SU-DHL-6 (cell line): ENCODE results near the gene PIRT.

Experiments used
- H2AFZ ChIP-seq: fragments of 200-600 bp; sonication (generic); 2 replicates; pipeline ENCODE4 v1.6.1; 2014; ENCODE audit warnings: low read depth, mild to moderate bottlenecking, moderate library complexity, mixed read lengths, antibody characterized with exemption, low read length; ENCODE audit not compliant: severe bottlenecking
- H3F3A ChIP-seq: fragments of 200-600 bp; shearing (Covaris generic); 2 replicates; pipeline ENCODE4 v1.6.0; 2016; ENCODE audit warnings: antibody characterized with exemption, mild to moderate bottlenecking; ENCODE audit not compliant: insufficient read depth
- H3K27ac ChIP-seq: fragments of 200-600 bp; sonication (generic); 2 replicates; pipeline ENCODE4 v1.5.1; 2016; ENCODE audit warnings: low read depth, mild to moderate bottlenecking, low read length, moderate library complexity, mixed read lengths
- H3K27me3 ChIP-seq: fragments of 200-600 bp; sonication (generic), shearing (Covaris generic); 2 replicates; pipeline ENCODE4 v1.6.0; 2014; ENCODE audit warnings: mild to moderate bottlenecking, low read length
- H3K36me3 ChIP-seq: fragments of 200-600 bp; sonication (generic); 2 replicates; pipeline ENCODE4 v1.6.1; 2014; ENCODE audit warnings: mild to moderate bottlenecking, low read length, mixed read lengths
- H3K4me2 ChIP-seq: fragments of 300-600, 200-600 bp; shearing (Covaris generic), sonication (generic); 2 replicates; pipeline ENCODE4 v1.6.0; 2014; ENCODE audit warnings: low read length, low read depth, mild to moderate bottlenecking; ENCODE audit not compliant: poor library complexity, severe bottlenecking
- H3K4me3 ChIP-seq: fragments of 200-600 bp; sonication (generic); 2 replicates; pipeline ENCODE4 v1.5.1; 2014; ENCODE audit warnings: antibody characterized with exemption, low read length, mild to moderate bottlenecking, mixed read lengths; ENCODE audit not compliant: insufficient read depth, poor library complexity, severe bottlenecking
- H3K79me2 ChIP-seq: fragments of 200-600 bp; sonication (generic); 2 replicates; pipeline ENCODE4 v1.6.1; 2014; ENCODE audit warnings: mild to moderate bottlenecking, low read length, moderate library complexity; ENCODE audit not compliant: insufficient read depth
- H3K9ac ChIP-seq: fragments of 200-600 bp; sonication (generic); 2 replicates; pipeline ENCODE4 v1.7.0; 2014; ENCODE audit warnings: mild to moderate bottlenecking, low read length
- H3K9me2 ChIP-seq: fragments of 200-600 bp; sonication (generic); replicated peaks from 2 replicates; pipeline ENCODE4 v1.6.1; 2014; ENCODE audit warnings: low read length; ENCODE audit not compliant: insufficient read depth
- H3K9me3 ChIP-seq: fragments of 200-600 bp; sonication (generic); 2 replicates; pipeline ENCODE4 v1.6.1; 2014; ENCODE audit warnings: low read length, mixed read lengths; ENCODE audit not compliant: insufficient read depth
- H4K20me1 ChIP-seq: fragments of 200-600 bp; sonication (generic); 2 replicates; pipeline ENCODE4 v1.6.1; 2014; ENCODE audit warnings: low read depth, mild to moderate bottlenecking, antibody characterized with exemption, low read length, moderate library complexity, mixed read lengths
- EZH2phosphoT487 ChIP-seq: fragments of 200-600 bp; sonication (generic), shearing (Covaris generic); conservative IDR thresholded peaks from 2 replicates; pipeline ENCODE4 v1.6.1; 2018; ENCODE audit warnings: mild to moderate bottlenecking, antibody characterized with exemption, low read length, moderate library complexity, mixed read lengths
- TF ChIP-seq, protein P1 (sequence below): fragments of 200-600 bp; sonication (generic); IDR thresholded peaks from one replicate; pipeline ENCODE4 v1.5.1; 2017; ENCODE audit warnings: antibody characterized with exemption, mild to moderate bottlenecking, low read length, moderate library complexity; ENCODE audit not compliant: insufficient read depth, poor library complexity, severe bottlenecking

PIRT gene

DNA sequence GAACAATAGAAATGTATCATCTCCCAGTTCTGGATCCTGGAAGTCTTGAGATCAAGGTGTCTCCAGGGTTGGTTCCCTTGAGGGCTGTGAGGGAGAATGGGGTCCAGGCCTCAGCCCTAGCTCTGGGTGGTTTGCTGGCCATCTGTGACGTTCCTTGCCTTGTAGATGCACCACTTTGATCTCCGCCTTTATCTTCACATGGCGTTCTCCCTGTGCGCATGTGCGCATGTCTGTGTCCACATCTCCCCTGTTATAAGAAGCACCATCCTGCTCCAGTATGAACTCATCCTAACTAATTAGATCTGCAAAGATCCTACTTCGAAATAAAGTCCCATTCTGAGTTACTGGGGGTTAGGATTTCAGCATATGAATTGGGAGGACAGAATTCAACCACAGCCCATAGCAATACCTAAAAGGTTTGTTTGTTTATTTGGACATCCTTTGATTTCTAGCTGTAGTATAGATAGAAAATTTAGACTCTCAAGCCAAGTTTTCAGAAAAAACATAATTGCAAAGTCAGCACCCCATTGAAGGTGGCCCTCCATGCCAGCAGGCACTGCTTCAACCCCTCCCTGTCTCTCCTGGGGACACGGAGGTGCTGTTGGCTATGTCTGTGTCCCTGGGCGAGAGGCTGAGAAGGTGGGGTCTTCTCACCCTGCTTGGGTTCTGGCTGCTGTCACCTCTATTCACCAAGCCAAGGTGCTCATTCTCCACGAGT is 31.2 kb downstream of the PIRT start:
- Histone ChIP-seq H2AFZ (no peak overlapping the region), H3K27ac (no peak overlapping the region), H3K9me3 (no peaks in the 10 kb centered on the region), H3K36me3 (no peaks in the 10 kb centered on the region), H3F3A (no peaks in the 10 kb centered on the region), H3K9me2 (no peaks in the 10 kb centered on the region), H3K9ac (no peak overlapping the region), H4K20me1 (no peaks in the 10 kb centered on the region), H3K79me2 (no peaks in the 10 kb centered on the region), H3K27me3 (no peaks in the 10 kb centered on the region), H3K4me3 (no peak overlapping the region), H3K4me2 (no peak overlapping the region)
- TF ChIP-seq EZH2phosphoT487, result no peak
- TF ChIP-seq, protein P1, sequence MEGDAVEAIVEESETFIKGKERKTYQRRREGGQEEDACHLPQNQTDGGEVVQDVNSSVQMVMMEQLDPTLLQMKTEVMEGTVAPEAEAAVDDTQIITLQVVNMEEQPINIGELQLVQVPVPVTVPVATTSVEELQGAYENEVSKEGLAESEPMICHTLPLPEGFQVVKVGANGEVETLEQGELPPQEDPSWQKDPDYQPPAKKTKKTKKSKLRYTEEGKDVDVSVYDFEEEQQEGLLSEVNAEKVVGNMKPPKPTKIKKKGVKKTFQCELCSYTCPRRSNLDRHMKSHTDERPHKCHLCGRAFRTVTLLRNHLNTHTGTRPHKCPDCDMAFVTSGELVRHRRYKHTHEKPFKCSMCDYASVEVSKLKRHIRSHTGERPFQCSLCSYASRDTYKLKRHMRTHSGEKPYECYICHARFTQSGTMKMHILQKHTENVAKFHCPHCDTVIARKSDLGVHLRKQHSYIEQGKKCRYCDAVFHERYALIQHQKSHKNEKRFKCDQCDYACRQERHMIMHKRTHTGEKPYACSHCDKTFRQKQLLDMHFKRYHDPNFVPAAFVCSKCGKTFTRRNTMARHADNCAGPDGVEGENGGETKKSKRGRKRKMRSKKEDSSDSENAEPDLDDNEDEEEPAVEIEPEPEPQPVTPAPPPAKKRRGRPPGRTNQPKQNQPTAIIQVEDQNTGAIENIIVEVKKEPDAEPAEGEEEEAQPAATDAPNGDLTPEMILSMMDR, result no peak

DNA sequence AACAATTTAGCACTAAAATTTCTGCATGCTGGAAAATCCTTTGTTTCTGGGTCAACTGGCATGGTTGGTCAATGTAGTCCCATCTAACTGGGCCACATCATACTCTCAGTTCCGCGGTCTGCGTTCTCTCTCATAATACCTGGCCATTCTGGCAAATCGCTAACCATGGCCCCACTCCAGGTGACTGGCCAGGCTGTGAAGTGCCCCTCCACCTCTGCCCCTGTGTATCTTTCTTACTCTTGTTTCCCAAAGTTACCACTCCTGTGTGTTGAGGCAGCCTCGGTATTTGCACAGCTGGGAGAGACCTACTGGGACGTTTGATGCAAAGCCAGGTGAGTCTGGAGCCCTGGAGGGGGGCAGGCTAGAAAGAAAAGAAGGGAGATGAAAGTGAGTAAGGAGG is 32.0 kb downstream of the PIRT start:
- H3F3A ChIP-seq, result no peaks in the 10 kb centered on the region
- no peak overlapping the region for H3K9ac ChIP-seq
- no peak overlapping the region for H3K4me2 ChIP-seq
- no peaks in the 10 kb centered on the region for H3K9me2 ChIP-seq
- H3K4me3 ChIP-seq, result no peak overlapping the region
- no peak for TF ChIP-seq EZH2phosphoT487
- H3K36me3 ChIP-seq, result no peaks in the 10 kb centered on the region
- no peaks in the 10 kb centered on the region for H3K9me3 ChIP-seq
- no peaks in the 10 kb centered on the region for H3K27me3 ChIP-seq
- H4K20me1 ChIP-seq, result no peaks in the 10 kb centered on the region
- no peak overlapping the region for H2AFZ ChIP-seq
- no peak overlapping the region for H3K27ac ChIP-seq
- H3K79me2 ChIP-seq, result no peaks in the 10 kb centered on the region

DNA sequence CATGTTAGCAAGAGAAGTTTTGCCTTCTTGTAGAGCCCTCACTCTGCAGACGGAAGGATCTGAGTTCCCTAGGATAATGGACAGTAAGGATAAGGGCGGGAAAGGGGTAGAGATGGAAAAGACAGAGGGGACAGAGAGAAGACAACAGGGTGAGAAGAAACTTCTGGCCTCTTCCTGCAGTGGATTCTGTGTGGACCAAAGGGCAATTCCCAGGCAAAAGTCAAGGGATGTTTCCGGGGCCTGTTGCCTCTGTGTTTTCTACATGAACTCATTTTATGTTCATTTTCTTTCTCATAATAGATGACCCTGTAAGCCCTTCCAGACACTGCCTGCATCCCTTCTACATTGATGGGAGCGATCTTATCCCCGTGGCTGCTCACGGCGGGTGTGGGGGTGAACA is 33.3 kb downstream of the PIRT start:
- H3K27me3 ChIP-seq, result no peaks in the 10 kb centered on the region
- H3K9me2 ChIP-seq, result no peaks in the 10 kb centered on the region
- H2AFZ ChIP-seq, result no peak overlapping the region
- H3K4me2 ChIP-seq, result no peak overlapping the region
- H4K20me1 ChIP-seq, result no peaks in the 10 kb centered on the region
- H3K4me3 ChIP-seq, result no peak overlapping the region
- no peaks in the 10 kb centered on the region for H3K36me3 ChIP-seq
- no peaks in the 10 kb centered on the region for H3K9me3 ChIP-seq
- no peaks in the 10 kb centered on the region for H3K79me2 ChIP-seq
- TF ChIP-seq EZH2phosphoT487, result no peak
- TF ChIP-seq, protein P1, result no peak
- H3F3A ChIP-seq, result no peaks in the 10 kb centered on the region
- H3K9ac ChIP-seq, result no peak overlapping the region
- H3K27ac ChIP-seq, result no peak overlapping the region

DNA sequence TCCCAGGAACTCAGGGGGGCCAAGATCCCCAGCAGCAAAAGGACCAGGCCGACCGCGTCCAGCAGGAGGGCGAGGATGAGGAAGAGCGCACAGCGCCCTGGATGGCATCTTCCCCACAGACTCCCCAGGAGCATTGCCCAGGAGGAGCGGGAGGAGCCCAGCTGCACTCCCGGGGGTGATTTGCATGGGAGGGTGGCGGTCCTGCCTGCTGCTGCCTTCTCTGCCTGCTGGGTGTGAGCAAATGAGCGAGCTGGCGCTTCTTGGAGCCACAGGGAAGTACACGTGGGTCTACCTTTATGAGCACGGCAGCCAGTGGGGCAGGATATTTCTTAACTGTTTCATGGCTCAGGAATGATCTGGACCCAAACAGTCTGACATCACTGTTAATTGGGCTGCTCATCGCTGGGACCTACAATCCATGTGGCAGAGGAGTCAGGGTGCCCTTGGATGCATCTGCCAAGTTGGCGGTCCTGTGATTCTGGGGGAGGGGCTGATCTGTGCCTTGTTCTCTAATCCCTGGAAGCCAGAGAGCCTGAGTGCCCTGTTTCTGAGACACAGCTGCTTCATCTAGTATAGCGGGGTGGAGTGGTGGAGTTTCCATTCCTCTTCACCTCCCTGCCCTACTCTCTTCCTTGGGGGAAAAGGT is 33.9 kb downstream of the PIRT start, which contains the start of gene TMEM238L:
TSS of gene TMEM238L (minus strand) at position 270 of the 646 bp plus-strand sequence. CDS start at position 134, 136 bp downstream.
- no peak within 1 kb of the TSS for H3K27ac ChIP-seq
- no peaks in the 10 kb centered on the region for H3K27me3 ChIP-seq
- no peaks in the 10 kb centered on the region for H3F3A ChIP-seq
- H3K9me3 ChIP-seq, result no peaks in the 10 kb centered on the region
- H3K4me2 ChIP-seq, result no peak within 1 kb of the TSS
- no peak within 1 kb of the TSS for H3K9ac ChIP-seq
- no peaks in the 10 kb centered on the region for H3K36me3 ChIP-seq
- no peak for TF ChIP-seq EZH2phosphoT487
- TF ChIP-seq, protein P1, result no peak
- H3K4me3 ChIP-seq, result no peak within 1 kb of the TSS
- H3K79me2 ChIP-seq, result no peaks in the 10 kb centered on the region
- no peaks in the 10 kb centered on the region for H3K9me2 ChIP-seq
- H2AFZ ChIP-seq, result no peak within 1 kb of the TSS
- no peaks in the 10 kb centered on the region for H4K20me1 ChIP-seq
